Ovary (tissue), 9 donors: Measurements from ENCODE around the gene WNT7A. TPM values are rescaled to one million over a fixed set of nuclear protein-coding genes. Genes with fewer than 3 reads are reported as not detected.

Experiments used
- DNase-seq, 5 donors: peaks; one replicate each; pipeline ENCODE4 v3.0.0-alpha.2; 2019 to 2020
- H3K27ac ChIP-seq, 2 donors: fragments of 200-600 bp; one replicate each; pipeline versions ENCODE4 v1.5.1 to v1.8.0; 2019 to 2022
- H3K27me3 ChIP-seq: fragments of 200-600 bp; one replicate; pipeline ENCODE4 v1.8.0; 2022
- H3K36me3 ChIP-seq: fragments of 200-600 bp; sonication (generic); one replicate; pipeline ENCODE4 v1.5.1; 2019
- H3K4me1 ChIP-seq: one replicate; pipeline ENCODE4 v1.8.1; 2013; ENCODE audit warnings: mild to moderate bottlenecking, moderate library complexity; ENCODE audit not compliant: insufficient read depth
- H3K4me3 ChIP-seq: fragments of 200-600 bp; sonication (generic); one replicate; pipeline ENCODE4 v1.5.1; 2017
- H3K9me3 ChIP-seq, 2 donors: fragments of 200-600 bp in 1 of 2; sonication (generic) in 1 of 2; one replicate each; pipeline versions ENCODE4 v1.5.1 to v1.8.1; 2013 to 2019; ENCODE audit warnings: mild to moderate bottlenecking in 1 of 2, moderate library complexity in 1 of 2
- CTCF ChIP-seq, 3 donors: fragments of 450-650 bp in 2 of 3; fragments of 200-600 bp in 1 of 3; IDR thresholded peaks; one replicate each; pipeline versions ENCODE4 v1.5.1 to v1.8.0; 2016 to 2022; ENCODE audit warnings: antibody characterized with exemption in 3 of 3, mild to moderate bottlenecking in 1 of 3
- EP300 ChIP-seq: sonication (generic); formaldehyde crosslinking; IDR thresholded peaks from one replicate; pipeline ENCODE4 v1.6.1; 2017; ENCODE audit warnings: antibody characterized with exemption
- POLR2A ChIP-seq: fragments of 450-650 bp; IDR thresholded peaks from one replicate; pipeline ENCODE4 v1.6.1; 2017; ENCODE audit warnings: antibody characterized with exemption, mild to moderate bottlenecking, moderate library complexity
- WGBS, 3 donors: extraction: QIAGEN DNeasy Blood & Tissue Kit in 1 of 3; methylation state at CpG; one replicate each; pipeline versions ENCODE4 v1.1.5 to v1.1.7; 2013 to 2017; 5-methylcytosine and 5-hydroxymethylcytosine counted together
- intact Hi-C, 4 donors: fragments of 100-400 bp; cut with DNase I; formaldehyde crosslinking; loops; one replicate each; pipeline versions ENCODE4 v1.11.0 to v1.15.1; 2022 to 2023
- polyA plus RNA-seq, 2 donors: library from polyadenylated mRNA; stranded (reverse); fragments of 200-250 nt in 1 of 2; fragments of 350-450 nt in 1 of 2; fragmentation: Illumina TruSeq in 1 of 2; extraction: RNeasy Lipid Tissue Mini Kit (QIAGEN cat#74804) in 1 of 2; gene quantifications; one replicate each; pipeline ENCODE4 v1.2.3, GENCODE V29; 2013 to 2014
- total RNA-seq, 7 donors: library from RNA; depleted of rRNA in 2 of 7; stranded (reverse); fragments of >200 nt in 2 of 7; fragmentation: NEBNext Ultra II Directional in 3 of 7; extraction: Animal tissue kit (Norgen Biotek cat#: 25700) in 3 of 7; gene quantifications; one replicate each; pipeline versions ENCODE4 v1.1.0 to v1.2.4, GENCODE V29; 2016 to 2023
- donor health status: DM: no; HTN: no; CAD: no; lungs with moderate emphysema.
- donor health status: DM: no; HTN: no; CAD: no.
- donor health status: Bipolar disorder and iron deficiency.
- donor health status: DM: yes; HTN: yes; CAD: no.
- donor health status: DM: no; HTN: no; CAD: no.
- donor health status: DM: yes; HTN: yes; CAD: no.

WNT7A gene
- total and polyA plus RNA-seq, 9 donors, result 0.22 to 0.83 (median 0.34) TPM; not detected in 6

GRCh38 chr3:13879102-13879945 lies 547 bp downstream of the WNT7A start:
- Histone ChIP-seq H3K4me1 (no peaks in the 10 kb centered on the region), H3K4me3 (no peak overlapping the region), H3K9me3 (peaks cover 0 to 9% of the 10 kb centered on the region in 2 donors), H3K27ac (no peak overlapping the region), H3K27me3 (no peaks in the 10 kb centered on the region), H3K36me3 (no peaks in the 10 kb centered on the region)
- DNase-seq, result no peak
- TF ChIP-seq POLR2A, result no peak
- TF ChIP-seq EP300, result no peak
- no peak for TF ChIP-seq CTCF (IDR thresholded peaks at IDR 0.05)
- 0 to 1% (median 1%) methylated on average over 48 to 64 of the region's 64 CpGs for WGBS, 3 donors
- intact Hi-C loops, result no loop called here

GRCh38 chr3:13878281-13879101 lies 1.4 kb downstream of the WNT7A start:
- Histone ChIP-seq H3K27me3 (no peaks in the 10 kb centered on the region), H3K27ac (no peak overlapping the region), H3K36me3 (no peaks in the 10 kb centered on the region), H3K4me3 (no peak overlapping the region), H3K9me3 (peaks cover 0 to 9% of the 10 kb centered on the region in 2 donors), H3K4me1 (no peaks in the 10 kb centered on the region)
- no peak for DNase-seq
- TF ChIP-seq CTCF (IDR thresholded peaks at IDR 0.05) (no peak), POLR2A (no peak), EP300 (no peak)
- intact Hi-C loops, result no loop called here
- 1 to 2% (median 1%) methylated on average over 63 to 66 of the region's 66 CpGs for WGBS, 3 donors

GRCh38 chr3:13877911-13878280 lies 2.0 kb downstream of the WNT7A start:
- DNase-seq, result no peak
- Histone ChIP-seq H3K36me3 (no peaks in the 10 kb centered on the region), H3K4me1 (no peaks in the 10 kb centered on the region), H3K27ac (no peak overlapping the region), H3K27me3 (no peaks in the 10 kb centered on the region), H3K4me3 (no peak overlapping the region), H3K9me3 (peaks cover 0 to 9% of the 10 kb centered on the region in 2 donors)
- intact Hi-C loops, result no loop called here
- TF ChIP-seq EP300 (no peak), CTCF (IDR thresholded peaks at IDR 0.05) (no peak), POLR2A (no peak)
- WGBS, 3 donors, result 2 to 4% (median 3%) methylated on average over 22 to 25 of the region's 25 CpGs

- Histone ChIP-seq H3K27ac (no peak overlapping the region), H3K4me3 (no peak overlapping the region), H3K27me3 (no peaks in the 10 kb centered on the region), H3K4me1 (no peaks in the 10 kb centered on the region), H3K36me3 (no peaks in the 10 kb centered on the region), H3K9me3 (peaks cover 0 to 3% of the 10 kb centered on the region in 2 donors)
- intact Hi-C loops, result no loop called here
- 41 to 50% (median 41%) methylated on average over 5 to 6 of the region's 6 CpGs for WGBS, 3 donors
- TF ChIP-seq EP300 (no peak), POLR2A (no peak), CTCF (IDR thresholded peaks at IDR 0.05) (no peak)
- no peak for DNase-seq
Measured at GRCh38 chr3:13876451-13877100, 3.3 kb downstream of the WNT7A start.
